Mononuclear cell (primary cell): ENCODE measurements around the gene EXOC4. TPM values are rescaled to one million over a fixed set of nuclear protein-coding genes. Genes with fewer than 3 reads are reported as not detected.

Source experiments
- H3K27me3 ChIP-seq: 2 replicates; pipeline ENCODE4 v1.6.0; 2011; ENCODE audit warnings: low read length, control low read depth; ENCODE audit not compliant: insufficient read depth
- H3K4me1 ChIP-seq: 2 replicates; pipeline ENCODE4 v1.5.1; 2011; ENCODE audit warnings: mild to moderate bottlenecking, low read length, control low read depth; ENCODE audit not compliant: insufficient read depth
- H3K4me3 ChIP-seq: 2 replicates; pipeline ENCODE4 v1.5.1; 2011; ENCODE audit warnings: mild to moderate bottlenecking, low read length, moderate library complexity
- H3K9me3 ChIP-seq: 2 replicates; pipeline ENCODE4 v1.5.1; 2011; ENCODE audit warnings: low read depth, mild to moderate bottlenecking, control low read depth, low read length
- total RNA-seq: library from RNA; depleted of rRNA; stranded (reverse); fragments of >200 nt; gene quantifications from one replicate; pipeline ENCODE4 v1.2.3, GENCODE V29; 2012

EXOC4 gene
- total RNA-seq, 1 donor: 106 TPM

DNA sequence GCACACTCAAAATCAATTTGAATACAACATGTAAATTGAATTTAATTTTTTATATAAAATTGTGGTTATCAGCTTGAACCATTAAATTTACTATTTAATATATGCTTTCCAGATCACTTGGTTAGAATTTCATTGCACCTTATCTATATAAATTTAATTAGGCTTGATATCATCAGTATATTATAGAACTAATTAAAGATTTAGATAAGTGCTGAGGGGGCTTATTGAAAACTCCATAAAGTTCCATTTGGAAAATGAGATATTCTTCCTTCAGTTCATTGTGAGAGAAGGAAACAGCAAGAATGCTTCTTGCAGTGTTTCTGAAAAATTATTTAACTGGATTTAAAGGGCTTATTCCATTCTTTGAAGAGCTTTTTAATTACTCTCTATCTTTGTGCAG lies 788.6 kb downstream of the EXOC4 start:
- Histone ChIP-seq H3K4me1 (no peaks in the 10 kb centered on the region), H3K4me3 (no peak overlapping the region), H3K9me3 (no peaks in the 10 kb centered on the region), H3K27me3 (no peaks in the 10 kb centered on the region)

DNA sequence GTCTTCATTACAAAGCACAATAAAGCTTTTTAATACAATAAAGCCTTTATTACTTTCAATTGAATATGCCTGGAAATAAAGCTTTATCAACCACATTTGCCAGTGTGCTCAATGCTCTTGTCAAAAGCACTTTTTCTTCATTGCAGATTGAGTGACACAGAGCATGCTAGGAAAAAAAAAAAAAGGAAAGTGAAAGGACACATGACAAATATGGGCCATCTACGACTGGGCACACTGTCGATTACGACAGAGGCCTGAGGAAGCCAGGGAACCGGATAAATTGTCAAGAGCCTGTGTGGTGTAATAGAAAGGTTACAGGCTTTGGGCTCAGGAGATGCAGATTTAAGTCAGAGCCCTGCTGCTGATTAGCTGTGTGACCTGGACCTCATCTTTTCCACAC lies 789.4 kb downstream of the EXOC4 start:
- no peaks in the 10 kb centered on the region for H3K9me3 ChIP-seq
- no peaks in the 10 kb centered on the region for H3K4me1 ChIP-seq
- H3K27me3 ChIP-seq: no peaks in the 10 kb centered on the region

DNA sequence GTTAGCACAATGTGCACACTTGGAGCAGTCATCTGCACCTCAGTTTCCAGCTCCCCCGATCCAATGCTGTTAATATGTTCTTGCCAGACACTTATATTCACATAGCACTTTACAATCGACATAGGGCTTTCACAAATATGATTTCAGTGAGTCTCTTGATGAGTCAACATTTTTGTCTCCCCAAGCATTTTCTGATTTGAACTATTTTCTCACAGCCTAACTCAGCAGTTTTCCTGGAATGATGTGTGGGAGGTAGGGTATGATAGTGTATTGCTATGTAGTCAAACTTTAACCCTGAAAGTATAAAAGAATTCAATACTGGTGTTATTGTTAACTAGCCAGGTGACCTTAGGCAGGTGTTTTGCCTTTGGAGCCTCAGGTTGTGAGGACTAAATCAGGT lies 791.8 kb downstream of the EXOC4 start:
- no peak overlapping the region for H3K4me3 ChIP-seq
- H3K27me3 ChIP-seq: no peaks in the 10 kb centered on the region
- H3K4me1 ChIP-seq: no peaks in the 10 kb centered on the region
- no peaks in the 10 kb centered on the region for H3K9me3 ChIP-seq

More for the DNA sequence above, 789.4 kb downstream of the EXOC4 start:
- no peak overlapping the region for H3K4me3 ChIP-seq

DNA sequence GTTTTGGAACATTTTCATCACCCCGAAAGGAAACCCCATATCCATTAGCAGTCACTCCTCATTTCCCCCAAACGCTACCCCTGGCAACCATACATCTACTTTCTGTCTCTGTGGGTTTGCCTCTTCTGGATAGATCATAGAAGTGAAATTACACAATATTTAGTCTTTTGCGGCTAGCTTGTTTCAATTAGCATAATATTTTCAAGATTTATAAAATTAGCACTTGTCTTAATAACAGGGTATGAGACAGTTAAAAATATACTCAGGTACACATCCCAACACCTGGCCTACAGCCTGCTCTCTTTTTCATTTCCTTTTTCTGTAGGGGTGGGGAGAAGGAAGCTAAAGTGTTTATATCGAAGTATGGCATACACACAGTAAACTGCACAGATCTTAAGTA lies 792.8 kb downstream of the EXOC4 start:
- no peak overlapping the region for H3K4me3 ChIP-seq
- H3K9me3 ChIP-seq: no peaks in the 10 kb centered on the region
- H3K4me1 ChIP-seq: no peaks in the 10 kb centered on the region

DNA sequence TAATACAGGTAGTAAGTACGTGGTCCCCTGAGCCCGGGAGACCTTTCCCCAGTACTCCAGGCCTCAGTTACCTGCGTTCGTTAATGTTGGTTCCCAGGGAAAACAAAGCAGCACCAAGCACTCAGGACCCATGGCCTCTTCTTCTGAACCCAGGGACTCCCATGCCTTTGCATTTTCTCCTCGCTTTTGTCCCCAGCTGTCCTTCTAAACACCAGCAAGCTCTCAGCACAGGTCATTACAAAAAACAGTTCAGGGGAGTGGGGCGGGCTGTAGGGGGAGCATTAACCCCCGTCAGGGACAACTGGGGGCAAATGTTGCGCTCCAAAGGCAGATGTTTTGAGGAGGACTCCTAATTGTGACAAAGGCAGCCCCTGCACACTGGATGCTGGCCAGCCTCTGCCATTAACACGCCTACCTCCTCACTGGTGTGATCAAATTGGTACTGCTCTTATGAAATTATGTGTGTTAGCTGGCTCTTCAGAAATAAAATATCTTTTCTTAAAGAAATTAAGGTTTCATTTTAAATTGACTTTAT lies 793.8 kb downstream of the EXOC4 start:
- Histone ChIP-seq H3K9me3 (no peaks in the 10 kb centered on the region), H3K4me1 (no peaks in the 10 kb centered on the region), H3K27me3 (no peaks in the 10 kb centered on the region)

More for the DNA sequence above, 792.8 kb downstream of the EXOC4 start:
- no peaks in the 10 kb centered on the region for H3K27me3 ChIP-seq

DNA sequence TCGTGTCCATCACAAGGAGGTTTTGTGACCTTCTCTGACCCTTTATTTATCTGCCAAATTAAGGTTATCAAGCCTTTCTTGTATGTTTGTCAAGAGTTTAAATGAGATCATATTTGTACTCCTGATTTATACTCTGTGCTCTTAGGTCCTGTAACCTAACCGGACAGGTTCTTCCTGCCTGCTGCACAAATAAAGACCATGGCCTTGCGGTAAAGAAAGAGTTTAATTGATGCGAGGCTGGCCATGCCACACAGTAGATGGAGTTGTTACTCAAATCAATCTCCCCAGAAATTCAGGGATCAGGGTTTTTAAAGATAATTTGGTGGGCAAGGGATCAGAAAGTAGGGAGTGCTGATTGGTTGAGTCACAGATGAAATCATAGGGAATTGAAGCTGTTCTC lies 794.8 kb downstream of the EXOC4 start:
- H3K4me3 ChIP-seq: no peak overlapping the region
- no peaks in the 10 kb centered on the region for H3K4me1 ChIP-seq
- H3K27me3 ChIP-seq: no peaks in the 10 kb centered on the region
- no peaks in the 10 kb centered on the region for H3K9me3 ChIP-seq

More for the DNA sequence above, 793.8 kb downstream of the EXOC4 start:
- no peak overlapping the region for H3K4me3 ChIP-seq

DNA sequence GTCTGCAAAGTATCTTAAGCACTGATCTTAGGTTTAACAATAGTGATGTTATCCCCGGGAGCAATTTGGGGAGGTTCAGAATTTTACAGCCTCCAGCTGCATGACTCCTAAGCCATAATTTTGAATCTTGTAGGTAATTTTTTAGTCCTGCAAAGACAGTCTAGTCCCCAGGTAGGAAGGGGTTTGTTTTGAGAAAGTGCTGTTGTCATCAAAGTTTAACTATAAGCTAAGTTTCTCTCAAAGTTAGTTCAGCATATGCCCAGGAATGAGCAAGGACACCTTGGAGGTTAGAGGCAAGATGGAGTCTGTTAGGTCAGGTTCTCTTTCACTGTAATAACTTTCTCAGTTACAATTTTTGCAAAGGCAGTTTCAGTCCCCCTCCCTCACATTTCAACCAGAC lies 795.3 kb downstream of the EXOC4 start:
- no peaks in the 10 kb centered on the region for H3K9me3 ChIP-seq
- no peaks in the 10 kb centered on the region for H3K4me1 ChIP-seq
- no peaks in the 10 kb centered on the region for H3K27me3 ChIP-seq
- no peak overlapping the region for H3K4me3 ChIP-seq

DNA sequence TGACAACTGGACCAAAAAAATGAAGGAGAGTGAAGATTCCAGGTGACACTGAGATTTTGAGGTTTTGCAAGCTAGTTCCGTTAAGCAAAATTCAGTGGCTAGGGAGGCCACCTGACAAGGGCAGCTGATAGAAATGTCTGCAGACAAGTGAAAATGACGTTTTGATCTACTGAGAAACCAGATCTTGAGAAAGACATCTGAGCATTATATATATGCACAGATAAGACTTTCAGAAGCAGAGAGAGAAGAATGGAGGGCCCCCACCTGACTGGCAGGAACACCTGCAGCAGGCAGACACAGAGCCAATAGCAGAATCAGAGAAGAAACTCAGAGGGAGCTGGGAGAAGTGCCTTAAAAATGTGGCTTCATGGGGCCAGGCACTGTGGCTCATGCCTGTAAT lies 798.1 kb downstream of the EXOC4 start:
- Histone ChIP-seq H3K4me1 (no peaks in the 10 kb centered on the region), H3K9me3 (no peaks in the 10 kb centered on the region), H3K27me3 (no peaks in the 10 kb centered on the region), H3K4me3 (no peak overlapping the region)

DNA sequence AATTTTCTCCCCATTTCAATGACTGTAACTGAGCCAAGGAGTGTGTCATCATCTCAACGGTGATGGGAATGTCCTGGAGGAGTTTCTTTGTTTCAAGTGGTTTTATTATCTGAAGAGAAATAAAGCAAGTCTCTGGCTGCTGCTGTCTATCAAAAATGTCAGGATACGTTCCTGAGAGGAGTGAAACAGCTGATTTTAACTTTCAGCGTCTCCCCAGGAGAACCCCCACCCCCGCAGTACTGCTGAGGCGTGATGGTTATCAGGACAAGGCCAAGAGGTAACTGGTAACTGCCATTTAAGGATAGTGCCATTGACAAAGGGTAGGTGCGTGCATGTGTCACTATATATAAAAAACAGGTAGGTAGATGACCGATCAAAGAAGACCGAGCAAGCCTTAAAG lies 803.9 kb downstream of the EXOC4 start:
- H3K4me3 ChIP-seq: no peak overlapping the region
- H3K9me3 ChIP-seq: no peaks in the 10 kb centered on the region
- H3K27me3 ChIP-seq: no peaks in the 10 kb centered on the region
- H3K4me1 ChIP-seq: no peaks in the 10 kb centered on the region

DNA sequence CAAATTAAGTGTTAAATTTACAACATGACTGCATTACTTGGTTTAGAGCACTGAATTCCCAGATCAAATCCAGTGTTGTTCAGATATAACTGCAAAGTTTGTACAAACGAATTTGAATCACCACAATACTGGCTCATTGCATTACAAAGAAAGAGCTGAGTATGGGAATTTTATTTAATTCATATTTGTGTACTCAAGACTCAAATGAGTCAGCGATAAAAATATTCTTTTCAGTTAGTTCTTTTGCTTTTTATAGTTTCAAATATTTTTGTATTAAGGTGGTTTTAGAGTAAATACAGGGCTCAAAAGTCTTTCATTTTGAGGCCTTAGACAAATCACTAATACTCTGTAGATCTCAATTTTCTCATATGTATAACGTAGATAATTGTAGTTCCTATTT lies 805.6 kb downstream of the EXOC4 start:
- Histone ChIP-seq H3K4me3 (no peak overlapping the region), H3K27me3 (no peaks in the 10 kb centered on the region), H3K4me1 (no peaks in the 10 kb centered on the region), H3K9me3 (no peaks in the 10 kb centered on the region)

DNA sequence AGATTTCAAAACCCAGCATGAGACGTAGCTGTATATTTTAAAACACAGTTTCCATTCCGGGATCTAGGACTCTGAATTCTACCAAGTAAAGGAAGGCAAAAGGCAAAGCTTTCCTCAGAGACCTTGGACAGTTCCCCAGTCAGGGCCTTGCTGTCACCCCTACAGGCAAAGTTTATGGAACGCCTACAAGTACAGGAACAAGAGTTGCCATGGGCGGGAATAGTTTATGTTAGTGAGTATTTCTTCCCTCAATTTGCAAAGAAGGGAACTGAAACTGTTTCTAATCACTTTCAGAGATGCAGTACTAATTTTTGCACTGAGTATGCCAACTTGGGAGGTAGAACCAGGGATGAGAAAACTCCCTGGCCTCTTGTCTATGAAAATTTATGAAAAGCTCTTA lies 806.1 kb downstream of the EXOC4 start:
- Histone ChIP-seq H3K9me3 (no peaks in the 10 kb centered on the region), H3K4me3 (no peak overlapping the region), H3K27me3 (no peaks in the 10 kb centered on the region), H3K4me1 (no peaks in the 10 kb centered on the region)

DNA sequence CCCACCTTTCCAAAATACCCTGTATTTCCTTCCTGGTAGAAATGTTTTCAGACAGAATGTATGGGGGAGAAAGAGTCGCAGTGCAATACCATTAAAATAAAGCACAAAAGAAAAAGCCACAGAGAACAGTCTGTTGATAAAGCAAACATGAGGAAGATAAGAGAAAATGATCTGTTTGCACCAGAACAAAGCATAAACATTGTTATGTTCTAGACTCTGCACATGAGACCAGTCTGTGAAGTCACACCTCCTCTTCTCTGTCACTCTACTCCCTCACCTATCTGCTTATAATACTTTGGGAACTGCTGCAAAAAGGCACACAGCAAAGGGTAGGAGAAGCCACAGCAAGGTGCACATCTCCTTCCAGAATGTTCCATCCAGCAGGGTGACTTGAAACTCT lies 807.0 kb downstream of the EXOC4 start:
- Histone ChIP-seq H3K27me3 (no peaks in the 10 kb centered on the region), H3K4me3 (no peak overlapping the region), H3K4me1 (no peaks in the 10 kb centered on the region), H3K9me3 (no peaks in the 10 kb centered on the region)

DNA sequence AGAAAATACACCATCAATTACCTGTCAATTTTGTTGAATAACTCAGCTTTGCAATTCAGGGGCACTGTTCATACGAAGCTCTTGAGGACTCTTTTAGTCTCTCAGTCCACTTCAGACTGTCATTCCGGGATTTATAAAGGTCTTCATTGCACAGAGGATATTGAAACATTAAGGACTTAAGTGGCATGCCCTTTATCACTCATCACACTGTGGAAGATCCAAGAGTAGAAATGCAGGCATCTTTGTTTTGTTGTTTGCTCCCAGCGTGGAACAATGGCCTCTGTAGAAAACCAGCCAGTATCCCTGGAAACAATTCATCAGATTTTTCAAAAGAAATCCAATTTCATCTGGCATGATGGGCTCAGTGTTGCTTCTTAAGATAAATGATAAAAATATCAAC lies 808.0 kb downstream of the EXOC4 start:
- Histone ChIP-seq H3K9me3 (no peaks in the 10 kb centered on the region), H3K4me1 (no peaks in the 10 kb centered on the region), H3K27me3 (no peaks in the 10 kb centered on the region), H3K4me3 (no peak overlapping the region)

DNA sequence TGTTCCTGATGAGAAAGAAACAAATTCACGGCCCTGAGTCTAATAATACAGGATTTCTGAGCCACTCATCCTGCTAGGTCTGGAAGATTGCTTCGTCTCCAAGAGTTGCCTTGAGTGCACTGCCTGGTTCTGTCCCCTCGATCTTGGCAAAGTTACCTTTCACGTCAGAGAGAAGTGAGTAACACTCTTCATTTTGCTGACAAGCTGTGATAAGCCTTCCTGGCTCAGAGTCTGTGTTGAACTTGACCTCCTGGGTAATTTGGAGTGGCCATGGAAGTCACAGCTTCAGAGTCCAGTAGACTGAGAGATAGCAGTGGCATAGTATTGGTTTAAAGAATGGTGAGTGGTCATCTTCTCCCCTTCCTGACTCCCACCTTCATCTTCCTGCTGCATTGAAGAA lies 809.6 kb downstream of the EXOC4 start:
- Histone ChIP-seq H3K4me1 (no peaks in the 10 kb centered on the region), H3K27me3 (no peaks in the 10 kb centered on the region), H3K4me3 (no peak overlapping the region), H3K9me3 (no peaks in the 10 kb centered on the region)

DNA sequence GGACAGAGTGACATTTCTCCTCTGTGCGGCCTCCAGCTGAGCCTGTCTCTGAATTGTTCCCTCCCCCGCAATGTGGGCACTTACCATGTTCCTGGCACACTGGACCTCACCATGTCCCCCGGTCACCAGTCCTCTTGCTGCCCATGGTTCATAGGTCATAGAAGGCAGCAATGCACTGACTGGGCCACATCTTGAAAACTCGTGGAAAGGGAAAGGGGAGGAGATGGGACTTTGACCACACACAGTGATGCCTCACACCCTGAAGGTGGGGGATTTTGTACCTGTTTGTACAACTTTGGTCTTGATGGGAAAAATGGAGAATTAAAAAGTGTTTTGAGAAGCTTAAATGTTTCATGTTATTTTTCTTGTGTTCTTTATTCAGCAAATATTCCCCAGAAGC lies 812.5 kb downstream of the EXOC4 start:
- Histone ChIP-seq H3K27me3 (no peaks in the 10 kb centered on the region), H3K4me3 (no peak overlapping the region), H3K4me1 (no peaks in the 10 kb centered on the region), H3K9me3 (no peaks in the 10 kb centered on the region)

DNA sequence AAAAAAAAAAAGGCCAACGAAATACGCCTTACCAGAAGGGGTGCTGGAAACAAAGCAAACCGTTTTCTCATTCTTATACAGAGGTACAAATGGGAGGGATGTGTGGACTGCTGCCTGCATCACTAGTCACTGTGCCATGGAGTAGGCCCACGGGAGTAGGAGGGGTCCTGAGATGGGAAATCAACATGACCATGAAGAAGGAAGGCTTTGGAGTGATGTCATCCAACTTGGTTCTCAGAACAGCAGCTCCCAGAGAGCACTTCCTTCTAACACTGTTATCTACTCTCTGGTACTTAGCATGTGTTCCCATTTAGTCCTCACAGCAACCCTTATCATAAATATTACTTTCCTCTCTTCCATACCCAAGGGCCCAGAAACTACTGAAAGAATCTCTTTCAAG lies 814.3 kb downstream of the EXOC4 start:
- no peaks in the 10 kb centered on the region for H3K4me1 ChIP-seq
- no peaks in the 10 kb centered on the region for H3K9me3 ChIP-seq
- H3K27me3 ChIP-seq: no peaks in the 10 kb centered on the region
- no peak overlapping the region for H3K4me3 ChIP-seq

DNA sequence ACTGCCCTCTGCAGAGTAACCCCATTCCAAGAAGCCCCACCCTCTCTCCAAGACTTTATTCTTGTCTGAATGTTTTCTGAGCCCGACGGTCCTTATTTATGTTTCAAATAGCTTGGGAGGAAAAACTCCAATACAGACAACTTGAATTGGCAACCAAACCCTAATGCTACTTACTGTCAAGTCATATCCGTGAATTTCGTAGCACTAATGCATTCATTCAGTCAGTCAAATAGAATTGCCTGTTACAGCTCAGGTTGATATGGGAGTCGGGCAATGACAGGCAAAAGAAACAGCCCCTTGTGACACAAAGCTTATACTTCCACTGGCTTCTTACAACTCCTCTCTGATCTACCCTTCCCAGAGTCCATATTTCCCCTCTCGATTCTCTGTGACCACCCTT lies 815.8 kb downstream of the EXOC4 start:
- Histone ChIP-seq H3K4me1 (no peaks in the 10 kb centered on the region), H3K9me3 (no peaks in the 10 kb centered on the region), H3K27me3 (no peaks in the 10 kb centered on the region), H3K4me3 (no peak overlapping the region)
